Left ventricle myocardium inferior (tissue), 1 donor: ENCODE data around the gene OR52E5. TPM values are rescaled to one million over a fixed set of nuclear protein-coding genes. Genes with fewer than 3 reads are reported as not detected.

Experiments used
- DNase-seq: peaks from one replicate; pipeline ENCODE4 v3.0.0-alpha.2; 2020
- H3K27ac ChIP-seq: fragments of 200-600 bp; replicated peaks from 2 replicates; pipeline ENCODE4 v1.8.0; 2021
- H3K27me3 ChIP-seq: fragments of 200-600 bp; 2 replicates; pipeline ENCODE4 v1.8.0; 2021; ENCODE audit warnings: low read depth
- H3K36me3 ChIP-seq: fragments of 200-600 bp; 2 replicates; pipeline ENCODE4 v1.8.0; 2021
- H3K4me1 ChIP-seq: fragments of 200-600 bp; 2 replicates; pipeline ENCODE4 v1.8.0; 2021
- H3K4me3 ChIP-seq: fragments of 200-600 bp; 2 replicates; pipeline ENCODE4 v1.8.0; 2021; ENCODE audit warnings: mild to moderate bottlenecking, moderate library complexity
- H3K9me3 ChIP-seq: fragments of 200-600 bp; replicated peaks from 2 replicates; pipeline ENCODE4 v1.8.0; 2021
- intact Hi-C: fragments of 100-400 bp; cut with micrococcal nuclease; formaldehyde crosslinking; loops from one replicate; pipeline ENCODE4 v1.11.0; 2022
- total RNA-seq: library from RNA; stranded (reverse); fragmentation: NEBNext Ultra II Directional; extraction: Animal tissue kit (Norgen Biotek cat#: 25700); gene quantifications from one replicate; pipeline ENCODE4 v1.2.1, GENCODE V29; 2021
- TF ChIP-seq, protein P1 (sequence below): fragments of 200-600 bp; IDR thresholded peaks from 2 replicates; pipeline ENCODE4 v1.8.0; 2021; ENCODE audit warnings: antibody characterized with exemption, mild to moderate bottlenecking, borderline replicate concordance
- donor health status: DM: no; HTN: yes; CAD: no; lungs with severe emphysema.

The OR52E5 gene
- total RNA-seq, 1 donor from 2014 or later = not detected

DNA sequence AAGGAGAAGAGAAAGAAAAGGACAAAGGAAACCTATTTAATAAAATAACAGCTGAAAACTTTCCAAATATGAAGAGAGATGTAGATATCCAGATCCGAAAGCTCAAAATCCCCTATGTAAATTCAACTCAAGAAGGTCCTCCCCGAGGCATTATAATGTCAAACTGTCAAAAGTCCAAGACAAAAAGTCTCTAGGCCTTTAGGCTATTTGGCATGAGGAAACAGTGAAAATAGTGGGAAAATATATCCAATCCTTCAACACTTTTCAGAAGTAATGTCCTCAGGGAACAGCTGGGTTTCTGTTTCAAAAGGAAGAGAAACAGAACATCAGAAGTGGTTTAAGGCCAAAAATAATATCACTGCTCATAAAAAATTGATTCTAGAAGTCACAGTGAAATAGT, 14.4 kb upstream of the OR52E5 start:
- H3K36me3 ChIP-seq = no peaks in the 10 kb centered on the region
- no peaks in the 10 kb centered on the region for H3K9me3 ChIP-seq
- H3K4me3 ChIP-seq = no peak overlapping the region
- no peaks in the 10 kb centered on the region for H3K4me1 ChIP-seq
- intact Hi-C loops = no loop called here
- TF ChIP-seq, protein P1, sequence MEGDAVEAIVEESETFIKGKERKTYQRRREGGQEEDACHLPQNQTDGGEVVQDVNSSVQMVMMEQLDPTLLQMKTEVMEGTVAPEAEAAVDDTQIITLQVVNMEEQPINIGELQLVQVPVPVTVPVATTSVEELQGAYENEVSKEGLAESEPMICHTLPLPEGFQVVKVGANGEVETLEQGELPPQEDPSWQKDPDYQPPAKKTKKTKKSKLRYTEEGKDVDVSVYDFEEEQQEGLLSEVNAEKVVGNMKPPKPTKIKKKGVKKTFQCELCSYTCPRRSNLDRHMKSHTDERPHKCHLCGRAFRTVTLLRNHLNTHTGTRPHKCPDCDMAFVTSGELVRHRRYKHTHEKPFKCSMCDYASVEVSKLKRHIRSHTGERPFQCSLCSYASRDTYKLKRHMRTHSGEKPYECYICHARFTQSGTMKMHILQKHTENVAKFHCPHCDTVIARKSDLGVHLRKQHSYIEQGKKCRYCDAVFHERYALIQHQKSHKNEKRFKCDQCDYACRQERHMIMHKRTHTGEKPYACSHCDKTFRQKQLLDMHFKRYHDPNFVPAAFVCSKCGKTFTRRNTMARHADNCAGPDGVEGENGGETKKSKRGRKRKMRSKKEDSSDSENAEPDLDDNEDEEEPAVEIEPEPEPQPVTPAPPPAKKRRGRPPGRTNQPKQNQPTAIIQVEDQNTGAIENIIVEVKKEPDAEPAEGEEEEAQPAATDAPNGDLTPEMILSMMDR = no peak
- H3K27me3 ChIP-seq = no peaks in the 10 kb centered on the region
- no peak overlapping the region for H3K27ac ChIP-seq
- no peak for DNase-seq

DNA sequence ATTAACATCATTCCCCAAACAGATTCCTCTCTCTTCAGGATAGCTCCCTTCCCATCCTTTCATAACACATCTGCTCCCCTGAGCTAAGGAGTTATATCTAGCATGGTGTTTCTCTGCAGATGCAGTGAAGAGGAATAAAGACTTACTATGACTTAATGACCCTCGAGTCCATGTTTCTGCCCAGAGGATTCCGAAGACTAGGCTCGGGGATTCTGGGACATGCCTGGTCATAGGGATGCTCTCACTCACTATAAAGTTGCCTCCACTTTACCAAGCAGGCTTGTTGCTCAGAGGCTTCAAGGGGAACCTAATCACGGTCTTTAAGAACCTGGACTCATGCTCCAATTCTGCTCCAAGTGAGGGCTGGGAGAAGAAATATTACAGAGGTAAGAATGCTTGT, 12.7 kb upstream of the OR52E5 start, which contains the start of gene OR52E4:
TSS of gene OR52E4 (plus strand) at position 301 of the 400 bp plus-strand sequence. CDS start 3,664 bp downstream, outside the sequence.
- TF ChIP-seq, protein P1 = no peak
- intact Hi-C loops = no loop called here
- H3K4me3 ChIP-seq = no peak within 1 kb of the TSS
- no peaks in the 10 kb centered on the region for H3K4me1 ChIP-seq
- H3K9me3 ChIP-seq = no peaks in the 10 kb centered on the region
- DNase-seq = no peak
- no peaks in the 10 kb centered on the region for H3K27me3 ChIP-seq
- no peaks in the 10 kb centered on the region for H3K36me3 ChIP-seq
- no peak within 1 kb of the TSS for H3K27ac ChIP-seq

DNA sequence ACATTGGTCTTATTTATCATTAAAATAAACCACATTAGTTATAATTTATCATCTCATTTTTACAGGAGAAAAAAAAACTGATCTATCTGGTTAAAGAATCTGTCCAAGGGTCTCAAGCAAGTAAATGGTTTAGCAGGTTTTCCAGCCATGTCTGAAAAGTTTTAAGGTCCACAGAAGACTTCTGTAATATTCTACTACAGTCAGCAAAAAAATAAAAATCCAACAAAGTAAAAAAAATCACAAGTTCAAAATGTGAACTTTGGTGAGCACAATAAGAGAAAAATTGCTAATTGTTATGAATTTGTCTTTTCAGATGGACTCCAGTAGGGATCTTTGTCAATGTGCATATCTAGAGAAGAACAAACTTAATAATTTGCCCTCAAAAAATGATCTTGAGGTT, 11.3 kb upstream of the OR52E5 start:
- Histone ChIP-seq H3K4me1 (no peaks in the 10 kb centered on the region), H3K9me3 (no peaks in the 10 kb centered on the region), H3K36me3 (no peaks in the 10 kb centered on the region), H3K4me3 (no peak overlapping the region), H3K27me3 (no peaks in the 10 kb centered on the region), H3K27ac (no peak overlapping the region)
- no peak for DNase-seq
- intact Hi-C loops = no loop called here
- TF ChIP-seq, protein P1 = no peak

DNA sequence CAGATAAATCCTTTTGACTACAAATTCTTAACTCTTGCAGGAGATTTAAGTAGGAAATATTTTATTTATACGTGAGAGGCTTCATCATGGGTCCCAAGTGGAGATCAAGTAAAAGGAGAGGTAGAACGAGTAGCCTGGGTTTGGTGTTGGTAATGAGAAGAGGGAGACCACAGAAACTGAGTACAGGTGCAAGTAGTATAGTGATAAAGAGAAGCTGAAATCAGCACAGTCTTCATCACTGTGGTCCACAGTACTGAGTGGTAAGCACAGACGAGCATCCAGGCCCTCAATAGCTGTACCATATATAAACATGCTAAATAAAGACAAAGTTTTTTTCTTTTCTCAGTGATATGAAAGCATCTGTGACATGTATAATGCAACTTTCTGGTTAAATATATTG, 5.8 kb upstream of the OR52E5 start:
- TF ChIP-seq, protein P1 = no peak
- no peak overlapping the region for H3K4me3 ChIP-seq
- H3K27ac ChIP-seq = no peak overlapping the region
- intact Hi-C loops = no loop called here
- peaks cover 3% of the 10 kb centered on the region for H3K27me3 ChIP-seq
- H3K9me3 ChIP-seq = no peaks in the 10 kb centered on the region
- no peaks in the 10 kb centered on the region for H3K36me3 ChIP-seq
- DNase-seq = no peak
- H3K4me1 ChIP-seq = no peaks in the 10 kb centered on the region

DNA sequence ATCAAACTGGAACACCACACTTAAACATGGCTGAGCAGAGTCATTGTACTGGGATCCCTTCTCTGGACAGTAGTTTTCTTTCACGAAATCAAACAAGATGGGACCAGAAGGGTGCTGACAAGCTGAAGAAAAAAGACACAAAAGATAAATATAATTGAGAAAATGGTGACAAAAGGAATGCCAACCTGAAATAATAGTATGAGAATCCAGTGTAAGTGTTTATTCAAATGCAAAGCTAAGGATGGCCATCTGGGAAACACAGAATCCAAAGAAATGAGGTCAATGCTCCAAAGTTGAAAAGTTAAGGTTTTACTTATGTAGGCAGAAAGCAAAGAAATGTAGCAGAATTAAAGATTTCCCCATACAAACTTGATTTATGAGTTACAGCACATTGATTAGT, 5.3 kb upstream of the OR52E5 start:
- H3K27ac ChIP-seq = no peak overlapping the region
- DNase-seq = no peak
- no peaks in the 10 kb centered on the region for H3K4me1 ChIP-seq
- TF ChIP-seq, protein P1 = no peak
- intact Hi-C loops = no loop called here
- H3K9me3 ChIP-seq = no peaks in the 10 kb centered on the region
- no peaks in the 10 kb centered on the region for H3K36me3 ChIP-seq
- peaks cover 3% of the 10 kb centered on the region for H3K27me3 ChIP-seq
- no peak overlapping the region for H3K4me3 ChIP-seq
